ENCODE measurements around the gene FAM83B. TPM values are rescaled to one million over a fixed set of nuclear protein-coding genes. Genes with fewer than 3 reads are reported as not detected.
A peak's percentile ranks its signal among the peaks of the same experiment; 100 is the strongest.

FAM83B gene
- total RNA-seq, 1 donor from 2014 or later, result 1.9 TPM

- no peaks in the 10 kb centered on the region for H3K4me1 ChIP-seq (ENCODE audit: insufficient read depth, low read length)
- H3K4me1 Mint-ChIP-seq (ENCODE audit: low read depth, unreplicated experiment), result peaks cover 19% of the 10 kb centered on the region
- no peaks in the 10 kb centered on the region for H3K79me2 ChIP-seq (ENCODE audit: insufficient read depth, low read length)
- H3K4me2 ChIP-seq (ENCODE audit: low read length), result no peak overlapping the region
- no peak overlapping the region for H3K4me3 ChIP-seq (ENCODE audit: insufficient read depth, low read depth, low read length)
- no peak overlapping the region for H3K27ac ChIP-seq (ENCODE audit: low read depth, low read length)
- TF ChIP-seq EZH2 (IDR thresholded peaks at IDR 0.05; ENCODE audit: insufficient read depth, low read length) (no peak), CTCF (IDR thresholded peaks at IDR 0.05; ENCODE audit: insufficient read depth, low read depth, low read length) (no peak)
- no peaks in the 10 kb centered on the region for H3K9me3 Mint-ChIP-seq (ENCODE audit: unreplicated experiment)
- H3K27me3 Mint-ChIP-seq (ENCODE audit: low read depth, unreplicated experiment), result no peaks in the 10 kb centered on the region
- H3K9ac ChIP-seq (ENCODE audit: low read length), result no peak overlapping the region
- FAIRE-seq, result no peak
- no peaks in the 10 kb centered on the region for H4K20me1 ChIP-seq (ENCODE audit: insufficient read depth, low read length)
- no peaks in the 10 kb centered on the region for H3K36me3 Mint-ChIP-seq (ENCODE audit: low read depth, unreplicated experiment)
- H3K27ac Mint-ChIP-seq (ENCODE audit: unreplicated experiment), result no peak overlapping the region
- H2AFZ ChIP-seq (ENCODE audit: low read depth, low read length), result no peak overlapping the region
- no peaks in the 10 kb centered on the region for H3K27me3 ChIP-seq (ENCODE audit: insufficient read depth, low read length)
- no peak overlapping the region for H3K4me3 Mint-ChIP-seq (ENCODE audit: unreplicated experiment)
- peak; percentile 24 for DNase-seq (ENCODE audit: low read depth)
- no peaks in the 10 kb centered on the region for H3K9me3 ChIP-seq (ENCODE audit: insufficient read depth, low read depth, low read length)
- no peaks in the 10 kb centered on the region for H3K36me3 ChIP-seq (ENCODE audit: insufficient read depth, low read length)
Observed at GRCh38 chr6:54805077-54805476, 41.5 kb upstream of the FAM83B start.

- FAIRE-seq (no peak), DNase-seq (ENCODE audit: low read depth) (no peak)
- H3K9me3 Mint-ChIP-seq (ENCODE audit: unreplicated experiment), result no peaks in the 10 kb centered on the region
- no peaks in the 10 kb centered on the region for H3K27me3 Mint-ChIP-seq (ENCODE audit: low read depth, unreplicated experiment)
- H3K4me2 ChIP-seq (ENCODE audit: low read length), result no peak overlapping the region
- H3K9me3 ChIP-seq (ENCODE audit: insufficient read depth, low read depth, low read length), result no peaks in the 10 kb centered on the region
- no peak overlapping the region for H3K27ac ChIP-seq (ENCODE audit: low read depth, low read length)
- no peak overlapping the region for H3K4me3 Mint-ChIP-seq (ENCODE audit: unreplicated experiment)
- no peaks in the 10 kb centered on the region for H3K79me2 ChIP-seq (ENCODE audit: insufficient read depth, low read length)
- H3K27me3 ChIP-seq (ENCODE audit: insufficient read depth, low read length), result no peaks in the 10 kb centered on the region
- TF ChIP-seq EZH2 (IDR thresholded peaks at IDR 0.05; ENCODE audit: insufficient read depth, low read length), result no peak
- TF ChIP-seq CTCF (IDR thresholded peaks at IDR 0.05; ENCODE audit: insufficient read depth, low read depth, low read length), result no peak
- H3K27ac Mint-ChIP-seq (ENCODE audit: unreplicated experiment), result no peak overlapping the region
- peaks cover 3% of the 10 kb centered on the region for H3K4me1 Mint-ChIP-seq (ENCODE audit: low read depth, unreplicated experiment)
- H4K20me1 ChIP-seq (ENCODE audit: insufficient read depth, low read length), result no peaks in the 10 kb centered on the region
- H3K36me3 ChIP-seq (ENCODE audit: insufficient read depth, low read length), result no peaks in the 10 kb centered on the region
- no peak overlapping the region for H2AFZ ChIP-seq (ENCODE audit: low read depth, low read length)
- no peaks in the 10 kb centered on the region for H3K36me3 Mint-ChIP-seq (ENCODE audit: low read depth, unreplicated experiment)
- no peak overlapping the region for H3K4me3 ChIP-seq (ENCODE audit: insufficient read depth, low read depth, low read length)
- H3K4me1 ChIP-seq (ENCODE audit: insufficient read depth, low read length), result no peaks in the 10 kb centered on the region
- H3K9ac ChIP-seq (ENCODE audit: low read length), result no peak overlapping the region
Observed at GRCh38 chr6:54810147-54810546, 36.4 kb upstream of the FAM83B start.

GRCh38 chr6:54813892-54814291 is 32.7 kb upstream of the FAM83B start:
- peak; percentile 61 for DNase-seq (ENCODE audit: low read depth)
- Histone ChIP-seq H4K20me1 (ENCODE audit: insufficient read depth, low read length) (no peaks in the 10 kb centered on the region), H3K4me1 (ENCODE audit: insufficient read depth, low read length) (no peaks in the 10 kb centered on the region), H3K27ac (ENCODE audit: low read depth, low read length) (no peak overlapping the region), H2AFZ (ENCODE audit: low read depth, low read length) (no peak overlapping the region), H3K36me3 (ENCODE audit: insufficient read depth, low read length) (no peaks in the 10 kb centered on the region), H3K4me3 (ENCODE audit: insufficient read depth, low read depth, low read length) (no peak overlapping the region), H3K9me3 (ENCODE audit: insufficient read depth, low read depth, low read length) (no peaks in the 10 kb centered on the region), H3K9ac (ENCODE audit: low read length) (no peak overlapping the region), H3K79me2 (ENCODE audit: insufficient read depth, low read length) (no peaks in the 10 kb centered on the region), H3K4me2 (ENCODE audit: low read length) (no peak overlapping the region), H3K27me3 (ENCODE audit: insufficient read depth, low read length) (no peaks in the 10 kb centered on the region)
- no peak overlapping the region for H3K4me3 Mint-ChIP-seq (ENCODE audit: unreplicated experiment)
- no peaks in the 10 kb centered on the region for H3K27me3 Mint-ChIP-seq (ENCODE audit: low read depth, unreplicated experiment)
- peaks cover under 1% of the 10 kb centered on the region for H3K9me3 Mint-ChIP-seq (ENCODE audit: unreplicated experiment)
- H3K27ac Mint-ChIP-seq (ENCODE audit: unreplicated experiment), result no peak overlapping the region
- H3K4me1 Mint-ChIP-seq (ENCODE audit: low read depth, unreplicated experiment), result no peaks in the 10 kb centered on the region
- no peaks in the 10 kb centered on the region for H3K36me3 Mint-ChIP-seq (ENCODE audit: low read depth, unreplicated experiment)
- TF ChIP-seq EZH2 (IDR thresholded peaks at IDR 0.05; ENCODE audit: insufficient read depth, low read length), result no peak
- no peak for FAIRE-seq
